H1 (cell line): ENCODE data around the gene MRTFA. TPM values are rescaled to one million over a fixed set of nuclear protein-coding genes. Genes with fewer than 3 reads are reported as not detected.

Experiments used
- ATF2 ChIP-seq: IDR thresholded peaks from 2 replicates; pipeline ENCODE4 v1.6.1; 2012; ENCODE audit warnings: low read length, inconsistent platforms
- BACH1 ChIP-seq: IDR thresholded peaks from 2 replicates; pipeline ENCODE4 v1.6.1; 2012; ENCODE audit warnings: low read length, improper control_type of control experiment
- CHD2 ChIP-seq: IDR thresholded peaks from 2 replicates; pipeline ENCODE4 v1.6.1; 2012; ENCODE audit warnings: low read length, improper control_type of control experiment
- CHD7 ChIP-seq: fragments of 300-600 bp; sonication (generic); IDR thresholded peaks from 2 replicates; pipeline ENCODE4 v1.7.1; 2012; ENCODE audit warnings: low read length, moderate library complexity, mild to moderate bottlenecking, inconsistent platforms; ENCODE audit not compliant: insufficient replicate concordance
- CTCF ChIP-seq, 3 experiments: IDR thresholded peaks; 1 replicate in 2 of 3; 2 replicates in 1 of 3; pipeline versions ENCODE4 v1.5.1 to v1.6.1; 2011; ENCODE audit warnings: low read length in 3 of 3, mild to moderate bottlenecking in 3 of 3, inconsistent platforms in 2 of 3, low read depth in 1 of 3, moderate library complexity in 1 of 3; ENCODE audit not compliant: insufficient read depth in 1 of 3; ENCODE audit errors: control extremely low read depth in 1 of 3
- MAX ChIP-seq: IDR thresholded peaks from 2 replicates; pipeline ENCODE4 v1.6.1; 2012; ENCODE audit warnings: inconsistent platforms
- SUZ12 ChIP-seq: fragments of 200-600 bp; sonication (generic); IDR thresholded peaks from 2 replicates; pipeline ENCODE4 v1.6.1; 2012; ENCODE audit warnings: mild to moderate bottlenecking, inconsistent platforms, low read length, moderate library complexity, mixed read lengths
- polyA plus RNA-seq, 7 experiments: library from polyadenylated mRNA; depleted of rRNA in 3 of 7; stranded (reverse) in 5 of 7; unstranded in 2 of 7; fragments of >200 nt in 5 of 7; fragments of 200-250 nt in 2 of 7; gene quantifications; 1 replicate in 5 of 7; 2 replicates in 1 of 7; 4 replicates in 1 of 7; pipeline versions ENCODE4 v1.2.1 to v1.2.3, GENCODE V29; 2011 to 2013; ENCODE audit warnings: missing spikeins in 2 of 7, mixed read lengths in 2 of 7
- total RNA-seq: library from RNA; stranded (reverse); fragmentation: NEBNext Ultra II Directional; extraction: Animal tissue kit (Norgen Biotek cat#: 25700); gene quantifications from 2 replicates; pipeline ENCODE4 v1.2.1, GENCODE V29; 2021

MRTFA gene
- total and polyA plus RNA-seq, 2 of the 8 experiments (the other 6 are each of a cell fraction or from before 2014, with no cell fraction given), result 5.4 to 37.9 TPM

- no peak for TF ChIP-seq CHD7
- no peak for TF ChIP-seq MAX
- TF ChIP-seq CHD2, result no peak
- no peak for TF ChIP-seq BACH1
- TF ChIP-seq SUZ12, result no peak
- no peak for TF ChIP-seq CTCF (IDR thresholded peaks at IDR 0.05; ENCODE audit: control extremely low read depth in 1 of 3, insufficient read depth in 1 of 3, low read depth in 1 of 3, low read length in 3 of 3)
- TF ChIP-seq ATF2, result no peak
Observed at GRCh38 chr22:40520562-40520961, 116.0 kb downstream of the MRTFA start (continued).
